GM19025 (cell line): Measurements from ENCODE around the gene ITGA3.

Source experiments
- ATAC-seq: cut with Tn5 transposase; IDR thresholded peaks from one replicate; pipeline ENCODE4 v1.9.1; 2021; ENCODE audit warnings: mild to moderate bottlenecking, low read depth, moderate library complexity; ENCODE audit not compliant: unreplicated experiment

Gene ITGA3

DNA sequence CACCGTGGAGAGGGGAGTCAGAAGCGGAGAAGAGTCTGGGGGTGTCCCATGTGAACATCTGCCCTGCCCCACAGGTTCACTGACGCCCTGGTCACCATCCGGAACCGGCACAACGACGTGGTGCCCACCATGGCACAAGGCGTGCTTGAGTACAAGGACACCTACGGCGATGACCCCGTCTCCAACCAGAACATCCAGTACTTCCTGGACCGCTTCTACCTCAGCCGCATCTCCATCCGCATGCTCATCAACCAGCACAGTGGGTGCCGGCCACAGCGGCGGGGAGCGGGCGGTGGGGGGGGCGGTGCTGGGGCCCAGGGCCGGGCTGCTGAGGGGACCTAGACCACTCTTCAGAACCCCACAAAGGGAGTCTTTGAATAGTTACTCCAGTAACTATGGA is 49.9 kb downstream of the ITGA3 start:
- ATAC-seq, result no peak

DNA sequence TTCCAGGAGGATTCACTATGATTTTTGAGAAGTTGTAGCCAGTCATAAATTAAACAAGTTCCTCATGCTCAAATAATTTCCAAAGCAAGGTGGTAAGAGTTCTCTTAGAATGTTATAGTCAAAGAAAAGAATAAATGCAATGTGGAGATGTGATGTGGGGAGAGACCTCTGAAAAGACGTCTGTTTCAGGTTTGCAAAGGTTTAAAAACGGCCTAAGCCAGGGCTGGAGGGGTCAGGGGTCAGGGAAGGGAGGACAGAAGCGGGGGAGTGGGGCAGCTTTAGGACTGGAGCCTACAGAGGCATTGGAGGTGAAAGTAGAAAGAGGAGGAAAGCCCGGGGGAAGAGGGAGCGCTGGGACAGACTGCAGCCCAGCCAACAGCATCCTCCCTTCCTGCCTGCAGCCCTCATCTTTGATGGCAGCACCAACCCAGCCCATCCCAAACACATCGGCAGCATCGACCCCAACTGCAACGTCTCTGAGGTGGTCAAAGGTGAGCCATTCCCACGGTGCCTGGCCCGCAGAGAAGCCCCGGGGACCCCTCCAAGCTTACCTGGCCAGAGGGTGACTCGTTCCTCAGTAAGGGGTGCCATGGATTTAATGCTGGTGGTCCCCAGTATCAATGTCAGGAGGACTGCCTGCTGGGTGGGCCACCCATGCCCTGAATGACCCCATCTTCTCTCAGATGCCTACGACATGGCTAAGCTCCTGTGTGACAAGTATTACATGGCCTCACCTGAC is 50.7 kb downstream of the ITGA3 start:
- ATAC-seq, result no peak

DNA sequence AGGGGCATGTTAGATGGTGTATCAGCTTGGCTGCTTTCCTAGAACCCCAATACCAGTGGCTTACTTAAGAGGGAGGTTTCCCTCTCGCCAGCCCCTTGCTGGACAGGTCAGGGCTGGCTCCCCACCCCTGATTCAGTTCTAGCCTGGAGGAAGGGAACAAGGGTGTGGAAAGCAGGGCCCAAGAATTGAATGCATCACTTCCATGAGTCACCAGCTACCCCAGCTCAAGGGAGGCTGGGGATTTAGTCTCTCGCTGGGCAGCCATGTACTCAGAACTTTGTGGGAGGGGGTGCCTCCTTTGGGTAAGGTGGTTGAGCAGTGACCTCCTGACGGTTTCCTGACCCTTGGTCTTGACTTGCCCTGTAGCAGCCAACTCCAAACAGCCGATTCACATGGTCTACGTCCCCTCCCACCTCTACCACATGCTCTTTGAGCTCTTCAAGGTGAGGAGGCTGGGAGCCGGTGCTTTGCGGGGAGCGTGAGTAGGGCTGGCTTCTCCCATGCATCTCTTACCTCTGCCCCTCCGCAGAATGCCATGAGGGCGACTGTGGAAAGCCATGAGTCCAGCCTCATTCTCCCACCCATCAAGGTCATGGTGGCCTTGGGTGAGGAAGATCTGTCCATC is 52.0 kb downstream of the ITGA3 start:
- ATAC-seq, result no peak

DNA sequence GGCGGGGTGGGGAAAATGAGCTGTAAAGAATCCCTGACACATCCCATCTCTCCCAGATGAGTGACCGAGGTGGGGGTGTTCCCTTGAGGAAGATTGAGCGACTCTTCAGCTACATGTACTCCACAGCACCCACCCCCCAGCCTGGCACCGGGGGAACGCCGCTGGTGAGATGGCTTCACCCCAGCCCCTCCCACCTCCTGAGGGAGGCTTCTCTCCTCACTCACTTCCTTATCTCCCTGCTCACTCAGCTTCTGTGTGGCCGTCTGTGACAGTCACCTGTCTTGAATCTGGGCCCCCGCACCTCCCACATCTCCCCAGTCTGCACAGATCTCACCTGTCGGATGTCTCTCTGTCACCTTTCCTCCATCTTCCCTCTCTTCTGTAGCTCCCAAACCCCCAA is 52.6 kb downstream of the ITGA3 start:
- no peak for ATAC-seq

DNA sequence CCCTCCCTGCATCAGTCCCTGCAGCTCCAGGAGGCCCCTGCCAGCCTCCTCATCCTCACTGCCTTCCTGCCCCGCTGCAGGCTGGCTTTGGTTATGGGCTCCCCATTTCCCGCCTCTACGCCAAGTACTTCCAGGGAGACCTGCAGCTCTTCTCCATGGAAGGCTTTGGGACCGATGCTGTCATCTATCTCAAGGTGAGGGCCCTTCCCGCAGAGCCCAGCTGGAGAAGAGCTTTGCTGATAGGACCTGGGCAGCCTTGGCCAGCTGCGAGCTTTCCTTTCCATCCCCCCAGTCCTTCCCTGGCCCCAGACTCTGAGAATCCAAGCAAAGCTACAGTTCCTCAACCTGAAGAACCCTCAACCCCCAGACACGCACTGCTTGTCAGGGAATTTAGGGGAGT is 53.3 kb downstream of the ITGA3 start:
- no peak for ATAC-seq

DNA sequence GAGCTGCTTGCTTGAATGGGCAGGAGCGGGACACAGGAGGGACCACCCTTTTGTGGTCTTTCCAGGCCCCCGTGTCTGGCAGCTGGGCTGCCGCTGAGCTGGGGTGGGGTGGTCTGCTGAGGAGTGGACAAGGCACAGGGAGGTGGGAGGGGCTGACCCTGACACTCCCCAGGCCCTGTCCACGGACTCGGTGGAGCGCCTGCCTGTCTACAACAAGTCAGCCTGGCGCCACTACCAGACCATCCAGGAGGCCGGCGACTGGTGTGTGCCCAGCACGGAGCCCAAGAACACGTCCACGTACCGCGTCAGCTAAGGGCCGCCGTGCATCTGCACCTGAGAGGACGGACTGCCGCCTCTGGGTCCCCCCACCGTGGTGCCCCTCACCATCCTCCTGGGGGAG is 53.9 kb downstream of the ITGA3 start:
- no peak for ATAC-seq

DNA sequence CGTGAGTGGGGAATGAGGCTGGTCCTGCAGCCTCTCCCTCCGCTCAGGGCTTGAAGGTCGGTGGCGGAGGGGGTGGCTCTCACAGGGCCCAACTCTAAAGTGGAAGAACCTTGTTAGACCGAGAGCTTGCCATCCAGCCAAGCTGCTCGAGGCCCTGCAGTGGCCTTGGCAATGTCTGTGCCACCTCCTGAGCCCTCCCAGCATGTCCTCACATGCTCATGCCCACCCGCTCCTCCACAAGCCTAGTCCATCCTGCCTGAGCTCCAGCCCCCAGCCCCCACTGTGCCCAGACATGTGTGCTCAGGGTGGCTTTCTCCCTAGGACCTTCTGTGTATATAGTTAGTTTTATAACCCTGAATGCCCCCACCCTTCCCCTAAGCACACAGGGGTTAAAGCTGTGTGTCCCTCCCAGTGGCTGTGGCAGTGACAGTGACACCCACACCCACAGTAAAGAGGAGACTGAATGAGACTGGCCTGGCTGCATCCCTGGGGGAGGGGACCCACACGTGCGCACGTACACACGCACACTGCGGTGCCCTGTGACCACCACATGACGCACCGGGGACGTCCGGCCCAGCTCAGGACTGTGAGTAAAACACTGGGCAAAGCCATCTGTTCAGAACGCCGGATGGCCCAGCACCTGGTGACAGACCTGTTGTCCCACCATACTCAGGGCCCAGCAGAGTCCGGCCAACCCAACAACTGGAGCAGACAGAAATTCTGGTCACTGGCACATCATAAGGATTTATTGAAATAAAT is 54.9 kb downstream of the ITGA3 start:
- no peak for ATAC-seq

DNA sequence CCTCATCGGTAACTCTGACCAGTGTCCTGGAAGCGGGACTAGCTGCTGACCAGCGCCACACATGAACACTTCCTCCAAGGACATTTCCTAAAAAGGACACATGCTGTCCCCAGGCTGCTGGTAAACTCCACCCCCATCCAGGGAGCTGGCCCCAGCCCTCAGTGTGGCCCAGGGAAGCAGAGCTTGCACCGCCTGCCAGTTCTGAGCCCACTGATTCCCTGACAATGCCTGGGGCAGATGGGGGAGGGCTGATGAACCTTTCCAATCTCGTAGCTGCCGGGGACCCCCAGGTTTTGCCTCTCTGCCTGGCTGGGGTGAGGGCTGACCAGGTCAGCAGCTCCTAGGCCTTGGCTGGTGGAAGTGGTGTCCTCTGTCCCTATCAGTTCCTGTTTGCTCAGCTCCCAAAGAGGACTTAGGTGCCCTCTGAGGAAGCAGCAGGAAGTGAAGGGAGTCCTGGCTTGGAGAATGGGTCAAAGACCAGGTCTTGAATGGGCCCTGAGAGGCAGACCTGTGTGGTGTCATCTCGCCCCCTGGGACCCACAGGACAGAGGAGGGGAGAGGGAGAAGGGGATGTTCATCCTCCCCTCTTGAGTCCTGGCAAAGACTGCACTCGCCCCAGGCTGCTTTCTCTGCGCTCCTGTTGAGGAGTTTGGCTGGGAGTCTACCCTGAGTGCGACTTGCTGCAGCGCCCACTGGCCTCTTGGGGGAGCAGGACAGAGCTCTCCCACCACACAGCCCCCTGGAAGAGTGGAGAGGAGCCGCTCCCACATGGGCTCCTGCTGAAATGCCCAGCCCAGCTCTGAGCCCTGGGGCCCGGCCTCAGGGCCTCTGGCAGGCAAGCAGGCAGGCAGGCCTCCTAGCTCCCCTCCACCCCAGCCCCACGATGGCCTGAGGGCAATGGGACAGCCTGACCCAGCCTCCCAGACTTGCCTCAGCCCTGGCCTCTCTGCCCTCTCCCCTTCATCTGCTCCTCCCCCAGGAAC is 56.1 kb downstream of the ITGA3 start:
- ATAC-seq, result no peak

DNA sequence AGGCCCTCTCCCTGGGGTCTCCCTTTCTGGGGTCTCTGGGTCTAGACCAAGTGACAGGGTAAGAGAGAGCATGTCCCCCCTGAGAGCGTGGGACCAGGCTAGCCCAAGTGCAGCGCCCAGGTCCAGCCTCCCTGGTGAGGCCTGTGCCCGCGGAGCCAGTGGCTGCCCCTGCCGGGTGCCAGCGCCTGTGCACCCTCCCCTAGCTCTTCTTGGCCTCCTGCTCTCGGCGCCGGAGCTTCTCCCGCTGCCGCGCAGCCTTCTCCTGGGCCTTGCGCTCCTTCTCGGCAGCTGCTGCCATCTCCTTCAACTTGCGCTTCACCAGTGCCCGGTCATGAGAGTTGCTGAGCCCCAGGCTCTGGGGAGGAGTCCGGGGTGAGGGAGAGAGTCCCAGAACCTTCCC is 56.8 kb downstream of the ITGA3 start:
- ATAC-seq, result no peak

DNA sequence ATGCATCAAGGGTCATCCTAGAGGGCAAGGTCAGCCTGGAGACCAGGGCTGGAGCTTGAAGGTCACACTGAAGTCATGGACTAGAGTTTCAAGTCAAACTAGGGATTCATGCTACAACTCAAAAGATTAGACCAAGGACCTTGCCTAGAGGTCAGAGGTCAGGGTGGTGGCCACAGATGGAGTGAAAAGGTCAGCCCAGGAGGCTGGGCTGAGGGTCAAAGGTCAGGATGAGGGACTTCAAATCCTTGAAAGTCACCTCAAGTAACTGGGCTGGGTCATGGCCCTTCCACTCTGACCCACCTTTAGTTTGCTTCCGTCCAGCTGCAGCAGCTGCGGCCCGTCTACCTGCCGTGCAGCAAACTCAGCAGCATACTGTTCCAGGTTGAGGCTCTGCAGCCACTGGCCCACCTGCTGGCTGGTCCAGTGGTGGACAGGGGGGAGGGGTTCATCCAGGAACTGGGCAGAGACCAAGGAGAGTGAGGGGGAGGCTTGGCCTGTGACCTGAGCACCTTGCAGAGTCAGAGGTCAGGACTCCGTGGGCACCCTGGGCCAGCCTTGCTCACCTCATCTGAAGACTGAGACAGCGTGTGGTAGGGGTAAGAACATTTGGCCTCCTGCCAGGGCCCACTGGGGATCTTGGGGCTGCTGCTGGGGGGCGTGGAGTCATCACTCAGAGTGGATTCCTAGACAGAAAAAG is 57.9 kb downstream of the ITGA3 start:
- no peak for ATAC-seq

DNA sequence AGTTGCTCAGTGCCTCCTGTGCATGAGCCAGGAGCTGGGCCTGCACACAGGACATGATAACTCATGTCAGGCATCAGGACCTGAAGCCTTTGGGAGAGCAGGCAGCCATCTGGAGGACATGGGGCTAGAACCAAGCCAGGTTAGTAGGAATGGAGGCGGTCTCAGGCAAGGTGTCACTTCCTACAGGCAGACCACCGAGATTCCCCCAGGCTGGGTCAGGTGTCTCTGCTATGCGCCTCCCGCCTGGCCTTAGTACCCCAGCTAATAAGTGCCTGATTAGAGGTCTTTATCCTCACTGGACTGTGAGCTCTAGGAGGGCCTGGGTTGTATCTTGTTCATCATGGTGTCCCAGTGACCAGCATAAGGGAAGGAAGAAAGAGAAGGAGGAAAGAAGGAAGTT is 58.5 kb downstream of the ITGA3 start:
- ATAC-seq, result no peak

DNA sequence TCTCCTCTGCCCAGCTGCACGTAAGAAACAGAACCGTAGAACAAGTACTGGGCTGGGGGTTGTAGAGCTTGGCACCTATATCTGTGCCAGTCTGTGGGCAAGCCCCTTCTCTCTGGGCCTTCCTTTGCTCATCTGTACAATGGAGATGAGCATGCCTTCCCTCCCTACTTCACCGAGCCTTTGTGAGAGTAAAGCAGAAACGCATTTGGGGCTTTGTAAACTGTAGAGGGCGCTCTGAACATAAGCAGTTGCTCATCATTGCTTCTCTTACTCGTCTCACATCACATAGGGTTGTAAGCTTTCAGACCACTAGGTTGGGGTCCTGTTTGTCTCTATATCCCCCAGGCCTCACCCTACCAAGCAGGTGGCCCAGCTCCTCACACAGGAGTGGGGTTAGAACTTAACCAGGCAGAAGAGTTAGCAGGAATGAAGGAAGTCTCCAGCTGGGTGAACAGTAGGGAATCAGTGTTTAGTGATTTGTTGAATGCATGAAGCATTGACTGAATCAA is 59.0 kb downstream of the ITGA3 start:
- ATAC-seq, result no peak

DNA sequence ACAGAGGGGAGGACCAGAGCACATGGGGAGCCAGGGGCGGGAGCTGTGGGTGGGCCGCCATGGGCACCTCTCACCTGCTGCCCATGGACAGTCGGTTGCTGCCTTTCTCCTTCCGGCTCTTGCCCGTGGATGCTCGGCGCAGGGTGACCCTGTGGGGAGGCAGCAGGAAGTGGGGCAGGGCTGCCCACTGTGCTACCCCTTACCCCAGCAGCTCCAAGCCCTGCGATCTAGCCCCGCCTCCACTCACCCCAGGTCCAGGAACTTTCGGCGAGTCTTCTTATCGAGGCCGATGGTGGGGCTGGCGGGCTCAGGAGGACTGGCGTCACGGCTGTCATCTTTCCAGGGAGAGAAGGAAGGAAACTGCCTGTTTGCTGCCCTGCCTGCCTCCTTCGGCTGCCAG is 59.8 kb downstream of the ITGA3 start:
- no peak for ATAC-seq

DNA sequence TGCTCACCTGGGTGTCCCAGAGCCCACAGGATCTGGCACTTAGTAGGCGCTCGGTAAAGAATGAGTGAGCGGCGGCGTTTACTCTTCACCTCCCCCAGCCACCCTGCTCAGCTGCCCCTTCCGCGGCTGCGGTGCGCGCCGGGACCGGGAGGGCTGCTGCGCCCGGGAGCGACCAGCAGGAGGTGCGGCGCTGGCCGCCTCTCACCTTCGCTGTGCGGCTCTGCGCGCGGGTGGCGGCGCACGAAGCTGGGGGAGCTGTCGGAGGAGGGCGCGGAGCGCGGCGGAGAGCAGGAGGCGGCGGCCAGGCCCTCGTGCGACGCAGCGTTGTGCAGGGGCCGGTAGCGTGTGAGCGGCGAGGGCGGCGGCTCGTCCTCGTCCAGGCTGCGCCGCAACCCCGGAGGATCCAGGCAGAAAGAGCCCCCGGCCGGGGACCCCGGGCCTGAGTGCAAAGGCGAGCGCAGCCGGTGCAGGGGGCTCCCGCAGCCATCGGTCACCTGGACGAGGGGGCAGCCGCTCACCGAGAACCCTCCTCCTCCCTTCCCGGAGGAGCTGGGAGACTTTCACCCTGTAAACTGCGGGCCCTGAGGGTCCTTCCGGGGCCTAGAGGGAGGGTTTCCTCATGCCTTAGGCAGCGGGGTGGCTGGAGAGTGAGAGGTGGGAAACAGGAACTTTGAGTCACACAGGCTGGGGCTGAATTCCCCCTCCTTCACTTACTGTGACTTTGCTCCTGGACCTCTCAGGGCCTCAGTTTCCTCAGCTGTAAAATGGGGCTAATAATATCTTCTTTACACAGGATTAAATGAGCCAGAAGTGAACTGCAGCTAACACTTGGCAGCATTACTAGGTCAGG is 61.5 kb downstream of the ITGA3 start:
- no peak for ATAC-seq

DNA sequence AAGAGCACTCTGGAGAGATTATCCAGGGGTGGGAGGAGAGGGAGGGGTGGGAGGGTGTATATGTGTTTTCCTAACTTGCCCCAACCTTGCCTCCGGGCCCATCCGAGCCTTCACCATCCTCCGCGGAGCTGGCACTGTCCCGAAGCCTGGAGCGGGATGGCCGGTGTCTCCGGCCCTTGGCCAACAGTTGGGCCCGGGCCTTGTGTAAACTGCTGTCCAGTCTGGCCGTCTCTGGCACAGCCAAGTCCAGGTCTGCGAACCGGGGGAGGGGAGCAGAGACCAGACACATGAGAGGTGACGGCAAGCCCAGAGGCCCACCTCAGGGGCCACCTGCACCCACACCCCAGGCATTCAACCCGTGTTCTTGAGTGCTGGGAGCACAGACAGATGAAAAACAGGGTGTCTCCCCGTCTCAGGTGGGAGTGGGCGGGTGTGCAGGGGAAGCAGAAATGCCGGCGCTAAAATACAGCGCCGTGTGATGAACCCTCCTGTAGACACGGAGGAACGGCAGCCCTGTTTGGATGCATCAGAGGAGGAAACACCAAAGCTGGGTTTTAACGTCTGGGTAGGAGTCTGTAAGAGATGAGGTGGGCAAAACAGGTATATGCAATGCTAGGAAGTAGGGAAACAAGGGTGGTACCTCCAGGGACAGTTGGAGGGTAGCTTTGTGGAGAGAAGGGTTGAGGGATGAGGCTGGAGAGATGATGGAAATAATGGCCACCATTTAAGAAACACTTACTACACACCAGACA is 62.3 kb downstream of the ITGA3 start:
- no peak for ATAC-seq

DNA sequence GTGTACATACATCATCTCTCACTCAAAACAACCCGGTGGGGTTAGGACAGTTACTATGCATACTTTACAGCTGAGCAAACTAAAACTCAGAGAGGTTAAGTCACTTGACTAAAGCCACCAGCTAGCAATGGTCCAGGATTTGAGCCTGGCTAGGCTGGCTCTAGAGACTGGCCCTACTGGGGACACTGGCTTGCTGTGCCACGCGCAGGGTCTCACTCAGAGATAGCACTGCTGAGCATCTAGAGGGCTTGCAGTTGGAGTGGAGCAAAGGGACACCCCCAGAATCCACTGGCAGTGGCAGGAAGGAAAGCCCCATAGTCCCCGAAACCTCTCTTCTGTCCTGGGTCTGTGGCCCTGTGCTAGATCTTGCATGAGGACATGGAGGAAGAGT is 62.9 kb downstream of the ITGA3 start:
- no peak for ATAC-seq

DNA sequence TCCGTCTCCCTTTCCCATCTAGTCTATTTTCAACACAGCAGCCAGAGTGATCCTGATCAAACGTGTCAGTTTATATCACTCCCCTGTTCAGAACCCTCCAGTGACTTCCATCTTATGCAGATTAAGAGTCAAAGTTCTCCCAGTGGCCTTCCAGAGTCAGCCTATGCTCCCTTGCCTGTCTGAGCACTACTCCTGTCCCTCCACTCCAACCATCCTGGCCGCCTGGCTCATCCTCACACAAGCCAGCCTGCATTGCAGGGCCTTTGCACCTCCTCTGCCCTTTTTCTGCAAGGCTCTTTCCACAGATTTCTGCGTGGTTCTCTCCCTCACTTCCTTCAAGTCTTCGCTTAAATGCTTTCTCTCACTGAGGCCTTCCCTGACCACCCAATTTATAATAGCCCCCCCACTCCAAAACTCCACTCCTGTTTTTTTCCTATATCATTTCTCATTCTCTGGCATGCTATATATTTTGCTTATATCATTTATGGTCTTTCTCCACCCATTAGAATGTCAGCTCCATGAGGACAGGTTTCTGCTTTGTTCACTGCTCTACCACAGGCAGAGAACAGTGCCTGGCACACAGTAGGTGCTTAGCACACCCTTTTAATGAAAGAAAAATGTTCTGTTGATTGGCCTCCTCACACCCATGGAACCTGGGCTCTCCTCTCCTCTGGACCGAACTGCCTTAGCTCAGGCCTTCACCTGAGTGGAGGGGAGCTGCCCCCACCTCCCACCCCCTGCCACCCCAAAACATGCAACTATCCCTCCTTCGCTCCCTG is 64.8 kb downstream of the ITGA3 start:
- no peak for ATAC-seq
